ENCODE data around the gene ORM1. TPM values are rescaled to one million over a fixed set of nuclear protein-coding genes. Genes with fewer than 3 reads are reported as not detected.
"Not testable (repeated sequence)": the region's sequence is repeated elsewhere in the genome, so short reads cannot be mapped to it uniquely, and the experiment has no call there.

Gene ORM1
- polyA plus RNA-seq, 10 donors, result 0.22 to 1.0 (median 0.69) TPM; not detected in 1

GRCh38 chr9:114323849-114324248, 951 bp downstream of the ORM1 start:
- DNase-seq, result not testable (repeated sequence)

- no peak for DNase-seq
Observed at GRCh38 chr9:114324492-114324891, 1.6 kb downstream of the ORM1 start.

GRCh38 chr9:114324965-114325364, 2.1 kb downstream of the ORM1 start:
- DNase-seq, result not testable (repeated sequence)

- not testable (repeated sequence) for DNase-seq
Observed at GRCh38 chr9:114325684-114326254, 2.9 kb downstream of the ORM1 start.

GRCh38 chr9:114327749-114328148, 4.9 kb downstream of the ORM1 start:
- no peak for DNase-seq

GRCh38 chr9:114328357-114328820, 5.5 kb downstream of the ORM1 start:
- DNase-seq, result not testable (repeated sequence)

GRCh38 chr9:114328937-114329624, 6.2 kb downstream of the ORM1 start:
- not testable (repeated sequence) for DNase-seq

- DNase-seq, result not testable (repeated sequence)
Observed at GRCh38 chr9:114329625-114330022, 6.7 kb downstream of the ORM1 start, which contains the start of gene ORM2. ORM2 (plus strand) TSS chr9:114329869; CDS start chr9:114329905, 36 bp downstream.

GRCh38 chr9:114330636-114331035, 7.7 kb downstream of the ORM1 start:
- DNase-seq, result no peak

GRCh38 chr9:114331229-114332195, 8.6 kb downstream of the ORM1 start:
- DNase-seq, result not testable (repeated sequence)

- not testable (repeated sequence) for DNase-seq
Observed at GRCh38 chr9:114332474-114333040, 9.7 kb downstream of the ORM1 start.

- DNase-seq, result not testable (repeated sequence)
Observed at GRCh38 chr9:114333718-114334117, 10.8 kb downstream of the ORM1 start.

- DNase-seq, result no peak
Observed at GRCh38 chr9:114334490-114334889, 11.6 kb downstream of the ORM1 start.

- DNase-seq, result no peak
Observed at GRCh38 chr9:114335745-114336144, 12.8 kb downstream of the ORM1 start.

GRCh38 chr9:114336157-114336556, 13.3 kb downstream of the ORM1 start:
- DNase-seq, result no peak

- DNase-seq, result no peak
Observed at GRCh38 chr9:114336699-114337395, 13.9 kb downstream of the ORM1 start.

GRCh38 chr9:114338187-114338586, 15.3 kb downstream of the ORM1 start:
- DNase-seq, result no peak

GRCh38 chr9:114339130-114339908, 16.4 kb downstream of the ORM1 start:
- peak in 2 of 3 donors; percentile 22 to 47 for DNase-seq

- no peak for DNase-seq
Observed at GRCh38 chr9:114341152-114341830, 18.4 kb downstream of the ORM1 start.

GRCh38 chr9:114341991-114342390, 19.1 kb downstream of the ORM1 start:
- no peak for DNase-seq

Data from muscle of back (tissue), 11 donors.